Measurements from ENCODE around the gene AP4M1. TPM values are rescaled to one million over a fixed set of nuclear protein-coding genes. Genes with fewer than 3 reads are reported as not detected.

Gene AP4M1
- total and polyA plus RNA-seq, 3 donors from 2014 or later, result 39.1 to 54.7 (median 51.3) TPM

DNA sequence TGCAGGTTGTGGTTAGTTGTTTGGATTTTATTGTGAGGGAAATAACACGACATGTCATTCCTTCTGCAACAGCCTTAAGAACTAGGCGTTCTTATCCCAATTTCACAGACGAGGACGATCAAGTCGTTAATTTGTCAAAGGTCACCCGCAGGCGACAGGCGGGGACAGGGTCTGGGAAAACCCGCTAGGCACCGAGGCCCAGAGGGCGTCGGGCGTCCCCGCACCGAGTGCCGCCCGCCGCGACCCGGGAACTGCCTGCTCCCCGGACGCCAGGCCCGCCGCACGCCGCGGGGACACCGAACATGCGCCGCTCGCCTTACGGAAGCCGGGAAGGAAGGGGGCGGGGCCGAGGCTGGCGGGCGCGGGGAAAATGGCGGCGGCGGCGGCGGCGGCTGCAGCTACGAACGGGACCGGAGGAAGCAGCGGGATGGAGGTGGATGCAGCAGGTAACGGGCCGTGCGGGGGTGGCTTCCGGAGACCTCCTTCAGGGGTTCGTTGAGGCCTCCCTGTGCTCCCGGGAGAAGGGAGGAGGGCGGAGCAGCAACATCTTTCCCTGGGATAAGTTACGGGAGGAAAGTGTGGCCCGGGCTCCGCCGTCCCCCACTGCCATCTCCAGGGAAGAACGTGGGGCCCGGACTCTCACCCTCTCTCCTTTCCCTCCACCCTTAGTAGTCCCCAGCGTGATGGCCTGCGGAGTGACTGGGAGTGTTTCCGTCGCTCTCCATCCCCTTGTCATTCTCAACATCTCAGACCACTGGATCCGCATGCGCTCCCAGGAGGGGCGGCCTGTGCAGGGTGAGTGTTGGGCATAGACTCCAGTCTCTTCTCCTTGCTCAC is 12.6 kb upstream of the AP4M1 start, which contains the start of gene COPS6:
Gene COPS6 (plus strand): TSS at position 349 of the 837 bp plus-strand sequence. CDS start 22 bp downstream, at position 371.
- Histone ChIP-seq H3K36me3 (ENCODE audit: low read depth, missing control alignments) (no peaks in the 10 kb centered on the region), H3K4me1 (peaks cover 27% of the 10 kb centered on the region), H3K27ac (peak within 1 kb of the TSS; percentile 84 to 87), H3K27me3 (no peaks in the 10 kb centered on the region), H3K9me3 (no peaks in the 10 kb centered on the region), H3K4me3 (peak within 1 kb of the TSS; percentile 74 to 91)
- 0 to 2% methylated on average over 22 to 44 of the region's 68 CpGs for WGBS, 2 donors
- TF ChIP-seq, protein P1, sequence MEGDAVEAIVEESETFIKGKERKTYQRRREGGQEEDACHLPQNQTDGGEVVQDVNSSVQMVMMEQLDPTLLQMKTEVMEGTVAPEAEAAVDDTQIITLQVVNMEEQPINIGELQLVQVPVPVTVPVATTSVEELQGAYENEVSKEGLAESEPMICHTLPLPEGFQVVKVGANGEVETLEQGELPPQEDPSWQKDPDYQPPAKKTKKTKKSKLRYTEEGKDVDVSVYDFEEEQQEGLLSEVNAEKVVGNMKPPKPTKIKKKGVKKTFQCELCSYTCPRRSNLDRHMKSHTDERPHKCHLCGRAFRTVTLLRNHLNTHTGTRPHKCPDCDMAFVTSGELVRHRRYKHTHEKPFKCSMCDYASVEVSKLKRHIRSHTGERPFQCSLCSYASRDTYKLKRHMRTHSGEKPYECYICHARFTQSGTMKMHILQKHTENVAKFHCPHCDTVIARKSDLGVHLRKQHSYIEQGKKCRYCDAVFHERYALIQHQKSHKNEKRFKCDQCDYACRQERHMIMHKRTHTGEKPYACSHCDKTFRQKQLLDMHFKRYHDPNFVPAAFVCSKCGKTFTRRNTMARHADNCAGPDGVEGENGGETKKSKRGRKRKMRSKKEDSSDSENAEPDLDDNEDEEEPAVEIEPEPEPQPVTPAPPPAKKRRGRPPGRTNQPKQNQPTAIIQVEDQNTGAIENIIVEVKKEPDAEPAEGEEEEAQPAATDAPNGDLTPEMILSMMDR (IDR thresholded peaks at IDR 0.05), result peak in 1 of 3 experiments; percentile 41
- peak; percentile 71 for TF ChIP-seq POLR2A (IDR thresholded peaks at IDR 0.05)
- intact Hi-C loops (cut with DNase I; ENCODE audit: low total_unique reads), result loop anchor here (5.0 to 10.0 kb wide), 2 partner anchors 38 to 94 kb away; partner anchors contain the start of gene MBLAC1
- peak; percentile 84 for DNase-seq

DNA sequence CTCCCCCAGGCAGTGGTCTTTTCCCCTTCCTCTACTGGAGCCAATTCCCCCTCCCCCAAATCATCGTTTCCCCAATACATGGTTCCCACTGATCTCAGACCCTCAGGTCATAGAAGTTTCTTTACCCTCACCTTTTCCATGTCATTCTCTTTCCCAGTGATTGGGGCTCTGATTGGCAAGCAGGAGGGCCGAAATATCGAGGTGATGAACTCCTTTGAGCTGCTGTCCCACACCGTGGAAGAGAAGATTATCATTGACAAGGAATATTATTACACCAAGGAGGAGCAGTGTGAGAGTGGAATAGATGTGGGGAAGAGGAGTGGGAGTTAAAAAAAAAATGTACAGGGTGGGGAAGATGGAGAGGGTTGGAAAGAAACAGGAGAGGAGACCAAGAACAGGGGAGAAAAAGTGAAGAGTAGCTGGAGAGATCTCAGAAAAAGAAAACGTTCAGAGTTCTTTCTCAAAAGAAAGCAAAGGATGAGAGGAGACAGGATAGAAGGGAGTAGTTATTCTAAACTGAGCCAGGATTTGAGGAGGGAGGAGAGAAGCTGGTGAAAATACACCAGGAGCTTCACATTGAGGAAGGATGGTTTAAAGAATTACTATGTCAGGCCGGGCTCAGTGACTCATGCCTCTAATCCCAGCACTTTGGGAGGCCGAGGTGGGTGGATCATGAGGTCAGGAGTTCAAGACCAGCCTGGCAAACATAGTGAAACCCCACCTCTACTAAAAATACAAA is 11.8 kb upstream of the AP4M1 start:
- H3K4me1 ChIP-seq, result peaks cover 27% of the 10 kb centered on the region
- 23 to 24% methylated on average over 7 of the region's 7 CpGs for WGBS, 2 donors
- intact Hi-C loops (cut with DNase I; ENCODE audit: low total_unique reads), result loop anchor here (5.0 to 10.0 kb wide), 2 partner anchors 38 to 95 kb away; partner anchors contain the start of gene MBLAC1
- peak overlapping the region; percentile 74 to 91 for H3K4me3 ChIP-seq
- peak overlapping the region; percentile 84 to 87 for H3K27ac ChIP-seq
- no peaks in the 10 kb centered on the region for H3K27me3 ChIP-seq
- no peaks in the 10 kb centered on the region for H3K9me3 ChIP-seq
- no peaks in the 10 kb centered on the region for H3K36me3 ChIP-seq (ENCODE audit: low read depth, missing control alignments)
- TF ChIP-seq, protein P1 (IDR thresholded peaks at IDR 0.05), result no peak
- no peak for DNase-seq

DNA sequence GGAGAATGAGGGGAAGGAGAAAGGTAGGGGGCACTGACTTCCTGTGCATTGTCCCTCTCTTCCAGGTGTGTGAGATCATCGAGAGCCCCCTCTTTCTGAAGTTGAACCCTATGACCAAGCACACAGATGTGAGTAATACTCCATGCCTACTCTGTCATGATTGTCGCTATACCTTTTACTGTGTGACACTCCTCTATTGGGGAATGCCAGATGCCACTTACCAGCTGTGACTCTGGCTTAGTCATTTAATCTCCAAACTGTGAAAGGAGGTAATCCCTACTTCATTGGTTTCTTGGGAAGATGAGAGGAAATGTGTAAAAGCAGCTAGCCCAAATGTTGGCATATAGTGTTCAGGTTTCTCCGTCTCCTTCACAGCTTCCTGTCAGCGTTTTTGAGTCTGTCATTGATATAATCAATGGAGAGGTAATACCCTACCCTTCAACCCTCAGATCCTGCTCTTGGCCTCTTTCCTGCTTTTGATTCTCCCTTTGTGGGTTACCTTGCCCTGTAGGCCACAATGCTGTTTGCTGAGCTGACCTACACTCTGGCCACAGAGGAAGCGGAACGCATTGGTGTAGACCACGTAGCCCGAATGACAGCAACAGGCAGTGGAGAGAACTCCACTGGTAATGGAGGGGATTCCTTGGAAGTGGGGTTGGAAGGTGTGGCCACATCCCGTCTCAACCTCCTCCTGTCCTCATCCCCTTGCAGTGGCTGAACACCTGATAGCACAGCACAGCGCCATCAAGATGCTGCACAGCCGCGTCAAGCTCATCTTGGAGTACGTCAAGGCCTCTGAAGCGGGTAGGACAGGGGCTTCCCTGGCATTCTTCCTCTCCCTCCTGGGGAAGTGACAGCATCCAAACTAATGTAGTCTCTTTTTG is 10.7 kb upstream of the AP4M1 start:
- TF ChIP-seq, protein P1 (IDR thresholded peaks at IDR 0.05), result no peak
- TF ChIP-seq POLR2A (IDR thresholded peaks at IDR 0.05), result no peak
- 85 to 89% methylated on average over 14 of the region's 14 CpGs for WGBS, 2 donors
- H3K36me3 ChIP-seq (ENCODE audit: low read depth, missing control alignments), result no peaks in the 10 kb centered on the region

DNA sequence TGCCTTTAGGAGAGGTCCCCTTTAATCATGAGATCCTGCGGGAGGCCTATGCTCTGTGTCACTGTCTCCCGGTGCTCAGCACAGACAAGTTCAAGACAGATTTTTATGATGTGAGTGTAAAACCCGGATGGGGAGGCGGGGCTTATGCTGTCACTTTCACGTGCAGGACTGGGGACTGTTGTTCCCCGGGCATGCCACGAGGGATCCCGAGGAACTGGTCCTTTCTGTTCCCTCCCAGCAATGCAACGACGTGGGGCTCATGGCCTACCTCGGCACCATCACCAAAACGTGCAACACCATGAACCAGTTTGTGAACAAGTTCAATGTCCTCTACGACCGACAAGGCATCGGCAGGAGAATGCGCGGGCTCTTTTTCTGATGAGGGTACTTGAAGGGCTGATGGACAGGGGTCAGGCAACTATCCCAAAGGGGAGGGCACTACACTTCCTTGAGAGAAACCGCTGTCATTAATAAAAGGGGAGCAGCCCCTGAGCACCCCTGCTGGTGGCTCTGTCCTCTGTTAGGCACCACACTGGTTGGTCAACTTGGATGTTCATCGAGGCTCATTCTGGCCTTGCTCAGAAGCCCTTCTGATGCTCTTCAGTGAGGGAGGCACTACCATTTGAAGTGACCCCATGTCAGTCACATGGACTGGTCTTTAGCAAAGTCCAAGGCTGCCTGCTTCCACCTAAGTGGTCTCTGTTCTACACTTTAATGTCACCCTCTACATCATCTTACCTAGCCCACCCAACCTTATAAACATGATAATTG is 9.8 kb upstream of the AP4M1 start:
- intact Hi-C loops (cut with DNase I; ENCODE audit: low total_unique reads), result no loop called here
- H3K27me3 ChIP-seq, result no peaks in the 10 kb centered on the region
- H3K27ac ChIP-seq, result no peak overlapping the region
- DNase-seq, result no peak
- H3K4me1 ChIP-seq, result peaks cover 23% of the 10 kb centered on the region
- 70 to 71% methylated on average over 19 of the region's 19 CpGs for WGBS, 2 donors
- TF ChIP-seq, protein P1 (IDR thresholded peaks at IDR 0.05), result no peak
- no peak for TF ChIP-seq POLR2A (IDR thresholded peaks at IDR 0.05)
- no peak overlapping the region for H3K4me3 ChIP-seq
- no peaks in the 10 kb centered on the region for H3K36me3 ChIP-seq (ENCODE audit: low read depth, missing control alignments)
- no peaks in the 10 kb centered on the region for H3K9me3 ChIP-seq

More for the DNA sequence above, 10.7 kb upstream of the AP4M1 start:
- no peak for DNase-seq
- no peak overlapping the region for H3K4me3 ChIP-seq
- H3K4me1 ChIP-seq, result peaks cover 23% of the 10 kb centered on the region
- intact Hi-C loops (cut with DNase I; ENCODE audit: low total_unique reads), result no loop called here
- H3K27me3 ChIP-seq, result no peaks in the 10 kb centered on the region
- no peak overlapping the region for H3K27ac ChIP-seq
- no peaks in the 10 kb centered on the region for H3K9me3 ChIP-seq
